Measurements from ENCODE around the gene ARL4C.
A peak's percentile ranks its signal among the peaks of the same experiment; 100 is the strongest.

The ARL4C gene

GRCh38 chr2:234451852-234452625 lies 44.8 kb downstream of the ARL4C start:
- TF ChIP-seq CTCF (conservative IDR thresholded peaks at IDR 0.05; ENCODE audit: low read depth, low read length) = no peak
- no peak overlapping the region for H3K4me3 ChIP-seq (ENCODE audit: low read length)
- peak; percentile 90 for DNase-seq (ENCODE audit: low read depth)

DNA sequence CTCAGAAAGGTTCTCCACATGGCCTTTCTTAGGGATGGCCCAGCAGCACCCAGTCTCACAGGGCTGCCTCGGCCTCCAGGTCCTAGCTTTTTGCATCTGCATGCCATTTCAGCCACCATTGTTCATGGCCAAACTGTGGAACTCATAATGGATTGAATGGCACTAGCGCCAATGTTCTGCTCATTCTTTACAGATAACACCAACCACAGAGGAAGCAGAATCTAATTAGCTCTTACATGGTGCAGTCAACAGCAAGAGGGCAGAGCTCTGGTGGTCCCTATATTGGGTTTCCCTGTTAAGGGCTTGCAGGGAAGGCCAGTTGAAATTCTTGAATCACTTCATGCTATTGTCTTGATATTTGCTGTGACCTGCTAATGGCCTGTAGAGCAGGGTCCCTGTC lies 45.6 kb downstream of the ARL4C start:
- no peak overlapping the region for H3K4me3 ChIP-seq (ENCODE audit: low read length)
- no peak for TF ChIP-seq CTCF (conservative IDR thresholded peaks at IDR 0.05; ENCODE audit: low read depth, low read length)
- DNase-seq (ENCODE audit: low read depth) = no peak

GRCh38 chr2:234450431-234451124 lies 46.3 kb downstream of the ARL4C start:
- no peak overlapping the region for H3K4me3 ChIP-seq (ENCODE audit: low read length)
- DNase-seq (ENCODE audit: low read depth) = no peak
- TF ChIP-seq CTCF (conservative IDR thresholded peaks at IDR 0.05; ENCODE audit: low read depth, low read length) = no peak

- TF ChIP-seq CTCF (conservative IDR thresholded peaks at IDR 0.05; ENCODE audit: low read depth, low read length) = no peak
- peak; percentile 89 for DNase-seq (ENCODE audit: low read depth)
- peak overlapping the region; percentile 16 for H3K4me3 ChIP-seq (ENCODE audit: low read length)
Observed at GRCh38 chr2:234448506-234449184, 48.2 kb downstream of the ARL4C start.

- no peak for DNase-seq (ENCODE audit: low read depth)
- H3K4me3 ChIP-seq (ENCODE audit: low read length) = no peak overlapping the region
- TF ChIP-seq CTCF (conservative IDR thresholded peaks at IDR 0.05; ENCODE audit: low read depth, low read length) = no peak
Observed at GRCh38 chr2:234447963-234448362, 48.9 kb downstream of the ARL4C start.

- no peak for TF ChIP-seq CTCF (conservative IDR thresholded peaks at IDR 0.05; ENCODE audit: low read depth, low read length)
- no peak overlapping the region for H3K4me3 ChIP-seq (ENCODE audit: low read length)
- no peak for DNase-seq (ENCODE audit: low read depth)
Observed at GRCh38 chr2:234447189-234447588, 49.7 kb downstream of the ARL4C start.
